Endothelial cell of umbilical vein (primary cell): ENCODE results near the gene ARHGEF40. TPM values are rescaled to one million over a fixed set of nuclear protein-coding genes. Genes with fewer than 3 reads are reported as not detected.

ENCODE experiments used
- BruUV-seq: library from RNA; stranded (reverse); fragments of 400-500 nt; replicated peaks from 2 replicates; lab custom pipeline; 2021; lab: Mats Ljungman, UMichigan
- CTCF ChIA-PET: fragments of 300-600, 350-600 bp; sonication (Branson Sonifier 250); formaldehyde crosslinking; loops from one replicate; lab custom pipeline; 2021; ENCODE audit warnings: antibody characterized with exemption, inconsistent platforms; lab: Charles Lee
- POLR2A ChIA-PET: fragments of 300-600, 350-600 bp; sonication (Branson Sonifier 250); formaldehyde crosslinking; loops from one replicate; lab custom pipeline; 2021; ENCODE audit warnings: antibody characterized with exemption, inconsistent platforms; lab: Charles Lee
- DNase-seq: peaks from one replicate; pipeline ENCODE4 v3.0.0-alpha.2; 2011; ENCODE audit warnings: low read depth, low spot score
- FAIRE-seq: peaks from 2 replicates; lab custom pipeline; 2011; peaks lifted over from hg19 to GRCh38; lab: Jason Lieb, UNC
- H2AFZ ChIP-seq: 2 replicates; pipeline ENCODE4 v1.6.0; 2012; ENCODE audit warnings: low read depth, low read length, control low read depth, inconsistent platforms
- H3K27ac ChIP-seq: 2 replicates; pipeline ENCODE4 v1.5.1; 2011; ENCODE audit warnings: low read depth, mild to moderate bottlenecking, control low read depth, low read length, moderate library complexity; ENCODE audit not compliant: insufficient read depth
- H3K27me3 ChIP-seq, 2 experiments: 2 replicates each; pipeline versions ENCODE4 v1.6.0 to v1.6.1; 2011; ENCODE audit warnings: low read length in 2 of 2, mixed read lengths in 1 of 2; ENCODE audit not compliant: control insufficient read depth in 2 of 2, insufficient read depth in 2 of 2
- H3K36me3 ChIP-seq, 2 experiments: 2 replicates in 1 of 2; 3 replicates in 1 of 2; pipeline ENCODE4 v1.5.1; 2011; ENCODE audit warnings: low read length in 2 of 2, mild to moderate bottlenecking in 1 of 2, moderate library complexity in 1 of 2; ENCODE audit not compliant: control insufficient read depth in 2 of 2, insufficient read depth in 2 of 2; ENCODE audit errors: extremely low read depth in 1 of 2
- H3K4me1 ChIP-seq: 3 replicates; pipeline ENCODE4 v1.5.1; 2011; ENCODE audit warnings: mild to moderate bottlenecking, low read length; ENCODE audit not compliant: control insufficient read depth, insufficient read depth; ENCODE audit errors: extremely low read depth
- H3K4me2 ChIP-seq: 2 replicates; pipeline ENCODE4 v1.6.1; 2011; ENCODE audit warnings: low read length, control low read depth, mixed read lengths; ENCODE audit not compliant: insufficient read depth
- H3K4me3 ChIP-seq, 3 experiments: fragments of 200-600 bp in 1 of 3; sonication (generic), shearing (Covaris generic) in 1 of 3; replicated peaks in 1 of 3; 2 replicates each; pipeline ENCODE4 v1.5.1; 2011 to 2016; ENCODE audit warnings: control low read depth in 3 of 3, low read length in 3 of 3, mild to moderate bottlenecking in 2 of 3, inconsistent platforms in 1 of 3, low read depth in 1 of 3, moderate library complexity in 1 of 3; ENCODE audit not compliant: insufficient read depth in 1 of 3
- H3K79me2 ChIP-seq: 2 replicates; pipeline ENCODE4 v1.6.0; 2012; ENCODE audit warnings: low read length, inconsistent platforms; ENCODE audit not compliant: control insufficient read depth, insufficient read depth
- H3K9ac ChIP-seq: replicated peaks from 2 replicates; pipeline ENCODE3; 2011; ENCODE audit warnings: low read length, control low read depth; ENCODE audit not compliant: insufficient read depth; ENCODE audit errors: extremely low read depth
- H3K9me1 ChIP-seq: replicated peaks from 3 replicates; pipeline ENCODE4 v1.6.0; 2011; ENCODE audit warnings: mild to moderate bottlenecking, low read length; ENCODE audit not compliant: control insufficient read depth, insufficient read depth; ENCODE audit errors: extremely low read depth
- H3K9me3 ChIP-seq: replicated peaks from 2 replicates; pipeline ENCODE4 v1.5.1; 2012; ENCODE audit warnings: low read length, inconsistent platforms; ENCODE audit not compliant: control insufficient read depth, insufficient read depth
- H4K20me1 ChIP-seq: replicated peaks from 2 replicates; pipeline ENCODE3; 2011; ENCODE audit warnings: mild to moderate bottlenecking, low read length; ENCODE audit not compliant: control insufficient read depth, insufficient read depth; ENCODE audit errors: extremely low read depth
- EZH2 ChIP-seq: IDR thresholded peaks from 2 replicates; pipeline ENCODE4 v1.6.1; 2012; ENCODE audit warnings: borderline replicate concordance, low read depth, mild to moderate bottlenecking, moderate library complexity, low read length, inconsistent platforms; ENCODE audit not compliant: severe bottlenecking
- FOS ChIP-seq: IDR thresholded peaks from 2 replicates; pipeline ENCODE4 v1.6.1; 2011; ENCODE audit warnings: mild to moderate bottlenecking, low read length, moderate library complexity, borderline replicate concordance; ENCODE audit not compliant: insufficient read depth
- GATA2 ChIP-seq: IDR thresholded peaks from 2 replicates; pipeline ENCODE4 v1.7.0; 2011; ENCODE audit warnings: low read depth, mild to moderate bottlenecking, moderate library complexity, mixed read lengths, low read length; ENCODE audit not compliant: insufficient read length, insufficient read depth
- JUN ChIP-seq: IDR thresholded peaks from 2 replicates; pipeline ENCODE4 v1.6.1; 2011; ENCODE audit warnings: borderline replicate concordance, low read depth; ENCODE audit not compliant: insufficient read length, insufficient read depth
- MYC ChIP-seq: IDR thresholded peaks from one replicate; pipeline ENCODE4 v1.6.1; 2011; ENCODE audit warnings: mild to moderate bottlenecking, low read depth, low read length
- POLR2A ChIP-seq: IDR thresholded peaks from 2 replicates; pipeline ENCODE4 v1.6.1; 2012; ENCODE audit warnings: low read depth, mild to moderate bottlenecking, control low read depth, low read length
- POLR2AphosphoS5 ChIP-seq: IDR thresholded peaks from 2 replicates; pipeline ENCODE4 v1.6.1; 2012; ENCODE audit warnings: low read depth, mild to moderate bottlenecking, control low read depth, low read length, moderate library complexity; ENCODE audit not compliant: insufficient read depth
- dilution Hi-C: fragments of 300-500 bp; cut with MboI; formaldehyde crosslinking; loops from one replicate; pipeline ENCODE4 v1.15.0; 2019; ENCODE audit warnings: low sequenced_read_pairs; ENCODE audit not compliant: extremely low pct_ligation_motif_present
- intact Hi-C: fragments of 100-400 bp; cut with micrococcal nuclease; formaldehyde crosslinking; loops from one replicate; pipeline ENCODE4 v1.10.0; 2022
- polyA plus RNA-seq, 4 experiments: library from polyadenylated mRNA; depleted of rRNA in 3 of 4; stranded (reverse) in 3 of 4; unstranded in 1 of 4; fragments of >200 nt; gene quantifications; 2 replicates each; pipeline versions ENCODE4 v1.2.1 to v1.2.3, GENCODE V29; 2011 to 2012; ENCODE audit warnings: missing spikeins in 1 of 4
- total RNA-seq: library from RNA; stranded (reverse); gene quantifications from 2 replicates; pipeline ENCODE4 v1.2.3, GENCODE V29; 2021
- TF ChIP-seq, protein P1 (sequence below): IDR thresholded peaks from 2 replicates; pipeline ENCODE4 v1.6.1; 2011; ENCODE audit not compliant: insufficient read depth, insufficient read length
- TF ChIP-seq, protein P2 (sequence below), 2 donors: IDR thresholded peaks; 1 replicate in 1 of 2; 2 replicates in 1 of 2; pipeline ENCODE4 v1.5.1; 2011; ENCODE audit warnings: low read length in 2 of 2, mild to moderate bottlenecking in 2 of 2, moderate library complexity in 2 of 2, control low read depth in 1 of 2, inconsistent platforms in 1 of 2, low read depth in 1 of 2; ENCODE audit not compliant: insufficient read depth in 1 of 2; ENCODE audit errors: extremely low read depth in 1 of 2

Gene ARHGEF40
- total and polyA plus RNA-seq, 2 donors (not counting 3 experiments of a cell fraction or from before 2014, with no cell fraction given): 2.6 to 19.9 TPM

DNA sequence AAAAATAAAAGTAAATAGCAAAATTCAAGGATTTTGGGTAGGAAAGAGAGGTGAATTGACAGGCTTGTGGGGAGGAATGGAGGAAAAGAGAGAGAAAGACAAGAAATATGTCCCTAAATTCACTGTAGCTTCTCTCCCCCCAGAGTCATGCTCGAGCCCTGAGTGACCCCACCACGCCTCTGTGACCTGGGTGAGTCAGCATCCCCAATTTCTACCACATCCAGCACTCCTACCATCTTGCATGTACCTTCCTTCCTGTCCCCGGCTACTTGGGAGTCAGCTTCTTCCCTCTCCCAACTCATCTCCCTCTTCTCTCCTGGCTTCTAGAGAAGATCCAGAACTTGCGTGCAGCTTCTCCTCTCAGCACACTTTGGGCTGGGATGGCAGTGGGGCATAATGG lies 18.6 kb downstream of the ARHGEF40 start:
- no peak overlapping the region for H2AFZ ChIP-seq
- CTCF ChIA-PET: interaction anchor here (0.9 to 5.8 kb wide), 7 partner anchors 10 to 74 kb away, joined by 3 to 60 read pairs (median 17); partner anchors contain the start of gene ARHGEF40
- no TSS peak for BruUV-seq
- no peak for FAIRE-seq
- TF ChIP-seq JUN: no peak
- TF ChIP-seq, protein P1, sequence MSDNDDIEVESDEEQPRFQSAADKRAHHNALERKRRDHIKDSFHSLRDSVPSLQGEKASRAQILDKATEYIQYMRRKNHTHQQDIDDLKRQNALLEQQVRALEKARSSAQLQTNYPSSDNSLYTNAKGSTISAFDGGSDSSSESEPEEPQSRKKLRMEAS: no peak
- TF ChIP-seq, protein P2, sequence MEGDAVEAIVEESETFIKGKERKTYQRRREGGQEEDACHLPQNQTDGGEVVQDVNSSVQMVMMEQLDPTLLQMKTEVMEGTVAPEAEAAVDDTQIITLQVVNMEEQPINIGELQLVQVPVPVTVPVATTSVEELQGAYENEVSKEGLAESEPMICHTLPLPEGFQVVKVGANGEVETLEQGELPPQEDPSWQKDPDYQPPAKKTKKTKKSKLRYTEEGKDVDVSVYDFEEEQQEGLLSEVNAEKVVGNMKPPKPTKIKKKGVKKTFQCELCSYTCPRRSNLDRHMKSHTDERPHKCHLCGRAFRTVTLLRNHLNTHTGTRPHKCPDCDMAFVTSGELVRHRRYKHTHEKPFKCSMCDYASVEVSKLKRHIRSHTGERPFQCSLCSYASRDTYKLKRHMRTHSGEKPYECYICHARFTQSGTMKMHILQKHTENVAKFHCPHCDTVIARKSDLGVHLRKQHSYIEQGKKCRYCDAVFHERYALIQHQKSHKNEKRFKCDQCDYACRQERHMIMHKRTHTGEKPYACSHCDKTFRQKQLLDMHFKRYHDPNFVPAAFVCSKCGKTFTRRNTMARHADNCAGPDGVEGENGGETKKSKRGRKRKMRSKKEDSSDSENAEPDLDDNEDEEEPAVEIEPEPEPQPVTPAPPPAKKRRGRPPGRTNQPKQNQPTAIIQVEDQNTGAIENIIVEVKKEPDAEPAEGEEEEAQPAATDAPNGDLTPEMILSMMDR (IDR thresholded peaks at IDR 0.05; ENCODE audit: extremely low read depth in 1 of 2, insufficient read depth in 1 of 2, low read depth in 1 of 2, low read length in 2 of 2): no peak
- no peak for TF ChIP-seq GATA2
- no peak for TF ChIP-seq POLR2AphosphoS5
- no peak for TF ChIP-seq POLR2A
- TF ChIP-seq MYC: no peak
- no peak for TF ChIP-seq EZH2
- TF ChIP-seq FOS: no peak
- DNase-seq: no peak
- no peak overlapping the region for H3K27ac ChIP-seq
- no peaks in the 10 kb centered on the region for H4K20me1 ChIP-seq
- intact Hi-C loops (no loop called here), dilution Hi-C loops (no loop called here)
- no peak overlapping the region for H3K4me2 ChIP-seq
- POLR2A ChIA-PET: no interaction called here
- H3K4me3 ChIP-seq: no peak overlapping the region
- no peaks in the 10 kb centered on the region for H3K9me3 ChIP-seq
- no peaks in the 10 kb centered on the region for H3K27me3 ChIP-seq
- H3K79me2 ChIP-seq: no peaks in the 10 kb centered on the region
- peaks cover 0 to 3% of the 10 kb centered on the region in 2 experiments for H3K36me3 ChIP-seq
- H3K4me1 ChIP-seq: no peaks in the 10 kb centered on the region
- H3K9ac ChIP-seq: no peak overlapping the region
- H3K9me1 ChIP-seq: no peaks in the 10 kb centered on the region
